Measurements from ENCODE around the gene ZNF445.
"Not testable (repeated sequence)": the region's sequence is repeated elsewhere in the genome, so short reads cannot be mapped to it uniquely, and the experiment has no call there.

Gene ZNF445

DNA sequence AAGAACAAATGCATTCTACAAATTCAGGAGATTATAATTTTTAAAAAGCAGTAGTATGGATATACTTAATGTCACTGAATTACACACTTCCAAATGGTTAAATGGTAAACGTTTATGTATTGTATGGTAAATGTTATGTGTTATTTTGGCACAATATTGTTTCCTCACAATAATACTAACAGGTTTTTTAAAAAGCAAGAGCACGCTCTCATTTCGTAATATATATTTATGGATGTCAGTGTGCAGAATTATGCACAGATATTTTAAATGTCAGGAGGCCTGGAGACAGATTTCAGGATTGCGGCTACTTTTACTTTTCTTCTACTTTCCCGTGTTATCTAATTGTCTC, 533 bp downstream of the ZNF445 start:
- TF ChIP-seq, protein P1, sequence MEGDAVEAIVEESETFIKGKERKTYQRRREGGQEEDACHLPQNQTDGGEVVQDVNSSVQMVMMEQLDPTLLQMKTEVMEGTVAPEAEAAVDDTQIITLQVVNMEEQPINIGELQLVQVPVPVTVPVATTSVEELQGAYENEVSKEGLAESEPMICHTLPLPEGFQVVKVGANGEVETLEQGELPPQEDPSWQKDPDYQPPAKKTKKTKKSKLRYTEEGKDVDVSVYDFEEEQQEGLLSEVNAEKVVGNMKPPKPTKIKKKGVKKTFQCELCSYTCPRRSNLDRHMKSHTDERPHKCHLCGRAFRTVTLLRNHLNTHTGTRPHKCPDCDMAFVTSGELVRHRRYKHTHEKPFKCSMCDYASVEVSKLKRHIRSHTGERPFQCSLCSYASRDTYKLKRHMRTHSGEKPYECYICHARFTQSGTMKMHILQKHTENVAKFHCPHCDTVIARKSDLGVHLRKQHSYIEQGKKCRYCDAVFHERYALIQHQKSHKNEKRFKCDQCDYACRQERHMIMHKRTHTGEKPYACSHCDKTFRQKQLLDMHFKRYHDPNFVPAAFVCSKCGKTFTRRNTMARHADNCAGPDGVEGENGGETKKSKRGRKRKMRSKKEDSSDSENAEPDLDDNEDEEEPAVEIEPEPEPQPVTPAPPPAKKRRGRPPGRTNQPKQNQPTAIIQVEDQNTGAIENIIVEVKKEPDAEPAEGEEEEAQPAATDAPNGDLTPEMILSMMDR (IDR thresholded peaks at IDR 0.05; ENCODE audit: borderline replicate concordance, insufficient read depth, low read depth, low read length) = no peak
- peak overlapping the region; percentile 56 for H3K4me3 ChIP-seq (ENCODE audit: low read depth, low read length)

- TF ChIP-seq, protein P1 (IDR thresholded peaks at IDR 0.05; ENCODE audit: borderline replicate concordance, insufficient read depth, low read depth, low read length) = no peak
- peak overlapping the region; percentile 56 for H3K4me3 ChIP-seq (ENCODE audit: low read depth, low read length)
Measured at GRCh38 chr3:44476181-44476611, 1.3 kb downstream of the ZNF445 start.

GRCh38 chr3:44474886-44475285, 2.6 kb downstream of the ZNF445 start:
- H3K4me3 ChIP-seq (ENCODE audit: low read depth, low read length) = not testable (repeated sequence)

DNA sequence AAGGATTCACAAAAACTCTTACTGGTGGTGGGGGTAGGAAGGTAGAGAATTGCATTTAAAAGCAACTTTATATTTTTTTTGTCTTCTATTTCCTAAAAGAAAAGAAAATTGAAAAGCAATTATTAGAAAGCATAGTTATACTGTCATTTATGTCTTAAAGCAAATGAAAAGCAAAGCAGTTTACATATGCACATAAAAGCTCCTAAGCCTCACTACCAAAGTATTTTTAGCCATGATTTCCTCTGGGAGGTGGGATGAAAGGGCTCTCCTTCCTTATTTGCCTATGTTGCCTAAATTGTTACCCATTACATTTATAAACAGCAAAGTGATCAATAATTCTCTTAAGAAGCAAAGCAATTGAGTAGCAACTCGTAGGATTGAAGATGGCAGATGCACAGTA, 7.0 kb downstream of the ZNF445 start:
- no peak overlapping the region for H3K4me3 ChIP-seq (ENCODE audit: low read depth, low read length)
- TF ChIP-seq, protein P1 (IDR thresholded peaks at IDR 0.05; ENCODE audit: borderline replicate concordance, insufficient read depth, low read depth, low read length) = no peak

DNA sequence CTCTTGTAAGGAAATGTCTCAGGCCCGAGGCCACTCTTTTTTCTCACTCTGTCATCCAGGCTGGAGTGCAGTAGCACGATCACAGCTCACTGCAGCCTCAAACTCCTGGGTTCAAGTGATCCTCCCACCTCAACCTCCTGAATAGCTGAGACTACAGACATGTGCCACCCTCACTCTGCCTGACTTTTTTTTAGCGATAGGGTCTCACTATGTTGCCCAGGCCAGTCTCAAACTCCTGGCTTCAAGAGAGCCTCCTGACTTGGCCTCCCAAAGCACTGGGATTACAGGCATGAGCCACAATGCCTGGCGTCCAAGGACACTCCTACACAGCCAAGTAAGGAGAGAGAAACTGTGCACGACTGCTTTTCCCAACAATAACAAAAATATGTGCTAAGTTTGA, 7.6 kb downstream of the ZNF445 start:
- H3K4me3 ChIP-seq (ENCODE audit: low read depth, low read length) = no peak overlapping the region
- TF ChIP-seq, protein P1 (IDR thresholded peaks at IDR 0.05; ENCODE audit: borderline replicate concordance, insufficient read depth, low read depth, low read length) = no peak

DNA sequence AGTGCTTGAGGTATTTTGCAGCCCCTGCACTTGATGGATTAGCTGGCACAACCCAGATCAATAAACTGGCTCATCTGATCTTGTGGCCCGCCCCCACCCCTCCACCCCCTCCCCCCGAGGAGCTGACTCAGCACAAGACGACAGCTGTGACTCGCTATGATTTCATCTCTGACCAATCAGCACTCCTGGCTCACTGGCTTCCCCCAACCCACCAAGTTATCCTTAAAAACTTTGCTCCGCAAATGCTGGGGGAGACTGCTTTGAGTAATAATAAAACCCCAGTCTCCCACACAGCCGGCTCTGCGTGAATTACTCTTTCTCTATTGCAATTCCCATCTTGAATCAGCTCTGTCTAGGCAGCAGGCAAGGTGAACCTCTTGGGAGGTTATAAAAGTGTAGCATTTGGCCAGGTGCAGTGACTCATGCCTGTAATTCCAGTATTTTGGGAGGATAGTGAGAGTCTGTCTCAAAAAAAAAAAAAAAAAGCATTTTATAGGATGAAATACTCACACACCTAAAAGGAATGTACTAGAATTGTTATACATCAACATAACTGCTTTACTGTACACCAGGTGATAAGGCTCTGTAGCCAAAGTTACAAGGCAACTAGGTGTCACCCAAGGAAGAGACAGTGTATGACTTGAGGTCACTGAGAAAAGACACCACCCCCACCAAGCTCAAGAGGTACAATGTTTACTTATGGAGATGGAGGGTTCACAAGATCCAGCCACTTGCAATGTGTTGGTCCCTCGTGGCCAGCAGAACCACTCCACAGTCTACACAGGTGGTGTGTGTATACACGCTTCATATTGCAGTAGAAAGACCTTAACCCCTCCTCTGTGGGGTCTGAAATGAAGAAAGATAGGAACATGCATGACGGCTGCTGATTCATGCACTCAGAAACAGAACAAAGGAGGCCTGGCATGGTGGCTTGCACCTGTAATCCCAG, 8.6 kb downstream of the ZNF445 start:
- H3K4me3 ChIP-seq (ENCODE audit: low read depth, low read length) = no peak overlapping the region
- TF ChIP-seq, protein P1 (IDR thresholded peaks at IDR 0.05; ENCODE audit: borderline replicate concordance, insufficient read depth, low read depth, low read length) = no peak

- not testable (repeated sequence) for H3K4me3 ChIP-seq (ENCODE audit: low read depth, low read length)
Measured at GRCh38 chr3:44468099-44468537, 9.4 kb downstream of the ZNF445 start.

GRCh38 chr3:44467241-44467640, 10.2 kb downstream of the ZNF445 start:
- TF ChIP-seq, protein P1 (IDR thresholded peaks at IDR 0.05; ENCODE audit: borderline replicate concordance, insufficient read depth, low read depth, low read length) = no peak
- H3K4me3 ChIP-seq (ENCODE audit: low read depth, low read length) = no peak overlapping the region

DNA sequence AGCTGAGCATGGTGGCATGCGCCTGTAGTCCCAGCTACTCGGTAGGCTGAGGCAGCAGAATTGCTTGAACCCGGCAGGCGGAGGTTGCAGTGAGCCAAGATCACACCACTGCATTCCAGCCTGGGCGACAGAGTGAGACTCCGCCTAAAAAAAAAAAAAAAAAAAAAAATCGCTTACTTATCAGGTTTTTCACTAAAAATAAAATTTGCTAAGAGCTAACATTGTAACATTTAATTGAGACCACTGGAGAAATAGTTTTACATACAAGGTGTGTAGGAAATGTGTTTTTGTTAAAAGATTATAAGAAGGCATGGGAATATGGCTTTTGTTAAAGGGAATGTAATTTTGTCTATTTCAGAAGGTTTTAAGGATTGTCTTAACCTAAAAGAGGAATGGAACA, 12.6 kb downstream of the ZNF445 start:
- H3K4me3 ChIP-seq (ENCODE audit: low read depth, low read length) = not testable (repeated sequence)
